GM18511 (cell line): ENCODE measurements around the gene SCT.

Source experiments
- ATAC-seq: cut with Tn5 transposase; IDR thresholded peaks from one replicate; pipeline ENCODE4 v1.9.1; 2021; ENCODE audit warnings: mild to moderate bottlenecking, moderate library complexity; ENCODE audit not compliant: unreplicated experiment

The SCT gene

GRCh38 chr11:643849-644738 lies 17.1 kb upstream of the SCT start:
- no peak for ATAC-seq

- ATAC-seq, result no peak
Measured at GRCh38 chr11:643366-643765, 16.4 kb upstream of the SCT start.

- ATAC-seq, result no peak
Measured at GRCh38 chr11:641806-642370, 14.9 kb upstream of the SCT start.

- ATAC-seq, result no peak
Measured at GRCh38 chr11:640021-640706, 13.2 kb upstream of the SCT start.

GRCh38 chr11:639332-639955 lies 12.5 kb upstream of the SCT start:
- no peak for ATAC-seq

GRCh38 chr11:638631-639331 lies 11.8 kb upstream of the SCT start:
- no peak for ATAC-seq

GRCh38 chr11:637593-638521 lies 10.9 kb upstream of the SCT start:
- ATAC-seq, result no peak

GRCh38 chr11:637333-637592 lies 10.3 kb upstream of the SCT start:
- no peak for ATAC-seq

- ATAC-seq, result no peak
Measured at GRCh38 chr11:636511-637332, 9.7 kb upstream of the SCT start, which contains the start of gene DRD4. TSS of gene DRD4 (plus strand) at chr11:637269. CDS start at chr11:637305, 36 bp downstream.

- no peak for ATAC-seq
Measured at GRCh38 chr11:635945-636510, 9.0 kb upstream of the SCT start.

- no peak for ATAC-seq
Measured at GRCh38 chr11:630871-631270, 3.9 kb upstream of the SCT start.

- no peak for ATAC-seq
Measured at GRCh38 chr11:629237-629583, 2.2 kb upstream of the SCT start.

- ATAC-seq, result no peak
Measured at GRCh38 chr11:628056-628455, 1.1 kb upstream of the SCT start.

- ATAC-seq, result no peak
Measured at GRCh38 chr11:627308-627576, 261 bp upstream of the SCT start.

GRCh38 chr11:625636-626268 lies 1.2 kb downstream of the SCT start:
- no peak for ATAC-seq

GRCh38 chr11:624705-625635 lies 2.0 kb downstream of the SCT start, which contains the start of gene CDHR5:
TSS of gene CDHR5 (minus strand) at chr11:624955. CDS start at chr11:624902, 53 bp downstream.
- no peak for ATAC-seq

- no peak for ATAC-seq
Measured at GRCh38 chr11:623999-624704, 2.8 kb downstream of the SCT start.
